ENCODE data around the gene CHL1.

The CHL1 gene

GRCh38 chr3:284322-284721, 87.8 kb downstream of the CHL1 start:
- no peak for DNase-seq (ENCODE audit: low read depth)

DNA sequence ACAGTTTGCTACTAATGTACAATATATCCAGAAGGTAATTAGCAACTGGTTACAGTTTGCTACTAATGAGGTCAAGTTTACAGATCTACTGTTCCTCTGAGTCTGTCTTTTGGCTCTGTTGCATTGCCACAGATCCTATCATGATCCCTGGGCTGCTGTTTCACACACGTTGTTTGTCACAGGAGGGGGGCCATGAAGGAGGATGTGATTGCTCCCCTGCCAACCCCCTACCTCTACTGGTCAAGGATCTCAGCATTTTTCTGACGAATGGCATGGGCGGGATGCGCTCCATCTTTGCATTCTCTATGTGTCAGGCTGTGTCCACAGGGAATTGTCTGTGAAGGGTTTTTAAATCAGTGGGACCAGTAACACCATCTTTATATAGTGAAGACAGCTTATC, 91.9 kb downstream of the CHL1 start:
- DNase-seq (ENCODE audit: low read depth), result no peak

- no peak for DNase-seq (ENCODE audit: low read depth)
Measured at GRCh38 chr3:291028-291427, 94.5 kb downstream of the CHL1 start.

GRCh38 chr3:291646-292436, 95.3 kb downstream of the CHL1 start:
- no peak for DNase-seq (ENCODE audit: low read depth)

DNA sequence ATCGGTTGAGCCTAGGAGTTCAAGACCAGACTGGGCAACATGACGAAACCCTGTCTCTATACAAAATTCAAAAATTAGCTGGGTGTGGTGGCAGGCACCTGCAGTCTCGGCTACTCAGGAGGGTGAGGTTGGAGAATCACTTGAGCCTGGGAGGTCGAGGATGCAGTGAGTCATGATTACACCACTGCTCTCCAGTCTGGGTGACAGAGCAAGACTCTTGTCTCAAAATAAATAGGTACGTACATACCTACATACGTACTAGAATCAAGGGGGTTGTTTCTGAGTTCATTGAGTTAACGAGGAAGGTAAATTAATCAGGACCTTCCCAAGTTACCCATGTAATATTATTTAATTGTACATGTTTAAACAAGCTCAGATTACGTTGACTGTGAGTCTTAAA, 97.5 kb downstream of the CHL1 start:
- no peak for DNase-seq (ENCODE audit: low read depth)

DNA sequence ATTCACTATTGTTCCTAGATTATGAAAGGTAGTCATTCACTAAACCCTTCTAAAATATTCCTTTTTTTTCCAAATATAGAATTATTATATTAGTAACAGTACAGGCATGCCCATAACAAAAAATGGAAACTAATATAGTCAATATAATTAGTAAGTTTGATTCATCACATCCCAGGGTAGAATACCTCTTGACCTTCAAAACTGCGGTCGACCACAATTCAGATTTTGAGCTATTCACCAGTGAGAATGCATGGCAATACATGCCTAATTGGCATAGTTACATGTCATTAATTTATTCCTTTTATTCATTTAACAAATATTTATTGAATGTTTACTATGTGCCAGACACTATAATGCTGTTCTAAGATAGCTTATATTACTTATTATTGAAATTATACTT, 98.0 kb downstream of the CHL1 start:
- DNase-seq (ENCODE audit: low read depth), result no peak

DNA sequence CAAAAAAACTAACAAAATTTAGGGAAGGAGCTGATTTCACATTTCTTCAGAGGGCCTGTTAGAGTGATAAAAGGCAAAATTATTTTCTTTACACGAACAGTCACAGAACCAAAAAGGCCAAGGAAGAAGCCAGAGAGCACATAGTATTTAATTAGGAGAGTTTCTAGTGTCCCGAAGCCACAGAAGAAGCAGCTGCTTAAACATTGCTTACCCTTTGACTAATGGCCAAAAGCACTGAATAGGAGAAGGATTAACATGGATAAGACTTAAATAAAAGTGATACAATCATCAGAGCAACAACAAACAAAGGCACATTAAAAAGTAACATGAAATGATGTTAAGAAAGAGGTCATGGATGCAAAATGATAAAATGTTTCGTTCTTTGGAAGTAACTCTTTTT, 98.6 kb downstream of the CHL1 start:
- DNase-seq (ENCODE audit: low read depth), result no peak

GRCh38 chr3:297585-297984, 101.0 kb downstream of the CHL1 start:
- no peak for DNase-seq (ENCODE audit: low read depth)

DNA sequence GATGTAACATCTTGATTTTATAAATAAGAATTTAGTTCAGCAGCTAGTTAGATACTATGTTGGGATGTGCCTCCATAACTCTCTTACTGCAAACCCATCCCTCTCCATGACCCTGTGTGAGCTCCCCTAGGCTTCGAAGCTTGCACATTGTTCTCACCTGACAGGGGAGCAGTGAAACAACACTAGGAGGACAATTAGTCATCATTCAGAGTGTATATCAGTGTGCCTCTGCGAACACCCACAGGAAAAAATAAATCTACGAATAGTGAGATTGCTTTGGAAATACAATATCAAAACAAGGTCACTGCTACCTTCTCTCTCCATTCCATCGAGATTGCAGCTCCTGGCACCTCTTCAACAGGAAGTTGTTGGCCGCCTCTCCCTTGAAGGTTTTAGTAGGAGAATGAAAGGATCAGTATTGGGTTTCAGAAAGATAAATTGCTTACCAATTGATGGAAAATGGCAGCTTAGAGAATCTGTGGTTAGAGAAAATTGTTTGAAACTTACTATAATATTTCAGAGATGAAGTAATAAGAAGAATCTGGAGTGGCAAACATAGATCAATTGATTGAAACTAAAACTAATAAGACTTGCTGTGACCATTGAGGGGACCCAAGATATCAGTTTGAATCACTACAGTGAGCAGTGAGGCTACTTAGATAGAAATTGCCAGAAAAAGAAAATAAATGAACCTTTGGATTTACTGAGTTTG, 103.2 kb downstream of the CHL1 start:
- DNase-seq (ENCODE audit: low read depth), result no peak

DNA sequence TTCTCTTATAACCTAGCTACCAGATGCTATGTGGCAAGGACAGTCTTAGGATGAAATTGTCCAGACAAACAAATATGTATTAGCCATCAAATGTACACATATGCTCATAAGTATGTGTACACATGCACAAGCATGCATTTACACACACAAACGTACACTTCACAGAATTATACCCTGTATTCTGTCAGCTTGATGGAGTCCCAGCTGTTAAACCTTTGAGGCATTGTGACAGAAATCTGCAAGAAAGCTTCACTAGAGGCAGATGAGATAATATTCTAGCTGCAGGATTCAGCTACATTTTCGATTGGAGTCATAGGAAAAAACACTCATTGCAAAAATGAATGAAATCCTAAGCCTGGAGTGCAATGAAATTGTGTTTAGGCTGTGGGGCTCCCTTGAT, 110.6 kb downstream of the CHL1 start:
- no peak for DNase-seq (ENCODE audit: low read depth)

- no peak for DNase-seq (ENCODE audit: low read depth)
Measured at GRCh38 chr3:308597-309321, 112.2 kb downstream of the CHL1 start.

- DNase-seq (ENCODE audit: low read depth), result no peak
Measured at GRCh38 chr3:312160-312733, 115.7 kb downstream of the CHL1 start.

- DNase-seq (ENCODE audit: low read depth), result no peak
Measured at GRCh38 chr3:312911-313310, 116.3 kb downstream of the CHL1 start.

DNA sequence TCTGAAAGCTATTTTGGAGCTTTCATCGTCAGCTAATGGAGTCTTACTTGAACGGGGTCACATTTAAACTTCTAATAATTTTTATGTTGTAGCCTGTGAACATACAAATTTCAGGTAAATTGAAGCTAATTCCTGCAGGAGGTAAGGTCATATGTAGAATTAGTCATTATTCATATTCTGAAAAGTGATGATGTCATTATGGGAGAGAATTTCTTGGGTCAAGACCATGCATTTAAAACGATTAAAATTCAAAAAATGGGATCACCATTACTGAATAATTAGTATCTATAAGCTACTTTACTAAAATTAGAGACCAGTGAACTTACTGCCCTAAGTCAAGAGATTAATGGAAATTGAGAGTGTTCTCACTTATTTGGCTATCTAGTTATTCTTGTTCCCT, 120.4 kb downstream of the CHL1 start:
- no peak for DNase-seq (ENCODE audit: low read depth)

- no peak for DNase-seq (ENCODE audit: low read depth)
Measured at GRCh38 chr3:318903-319302, 122.3 kb downstream of the CHL1 start.

DNA sequence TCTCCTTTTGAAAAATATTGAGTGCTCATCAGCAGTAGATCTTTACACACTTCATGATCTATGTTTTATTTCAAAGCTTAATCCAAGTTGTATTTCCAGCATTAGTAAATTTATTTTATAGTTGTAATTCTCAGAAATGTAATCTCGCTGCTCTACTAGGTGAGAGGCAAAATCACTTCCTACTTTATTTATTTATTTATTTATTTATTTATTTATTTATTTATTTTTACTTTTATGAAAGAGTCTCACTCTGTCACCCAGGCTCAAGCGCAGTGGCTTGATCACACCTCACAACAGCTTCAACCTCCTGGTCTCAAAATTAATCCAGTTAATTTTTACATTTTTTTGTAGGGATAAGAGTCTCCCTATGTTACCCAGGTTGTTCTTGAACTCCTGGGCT, 127.9 kb downstream of the CHL1 start:
- no peak for DNase-seq (ENCODE audit: low read depth)

GRCh38 chr3:325495-325894, 128.9 kb downstream of the CHL1 start:
- no peak for DNase-seq (ENCODE audit: low read depth)

- DNase-seq (ENCODE audit: low read depth), result no peak
Measured at GRCh38 chr3:330494-331115, 134.0 kb downstream of the CHL1 start.

DNA sequence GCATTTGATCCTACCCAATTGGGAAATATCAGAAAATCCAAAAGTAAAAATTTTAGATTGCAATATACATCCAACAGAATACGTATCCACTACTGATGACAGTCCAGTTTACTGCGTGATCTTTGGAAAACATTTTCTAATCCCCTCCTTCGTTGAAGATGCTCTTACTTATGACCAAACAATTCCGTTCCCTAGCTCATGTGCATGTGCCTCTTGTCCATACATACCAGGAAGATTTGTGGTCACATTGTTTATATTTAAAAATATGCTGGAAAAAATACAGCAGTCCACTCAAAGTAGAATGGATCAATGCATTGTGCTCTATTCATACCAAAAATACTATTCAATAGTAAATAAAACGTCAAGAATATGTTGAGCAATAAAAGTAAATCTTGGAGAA, 135.3 kb downstream of the CHL1 start:
- no peak for DNase-seq (ENCODE audit: low read depth)

GRCh38 chr3:332701-333100, 136.1 kb downstream of the CHL1 start:
- DNase-seq (ENCODE audit: low read depth), result no peak

DNA sequence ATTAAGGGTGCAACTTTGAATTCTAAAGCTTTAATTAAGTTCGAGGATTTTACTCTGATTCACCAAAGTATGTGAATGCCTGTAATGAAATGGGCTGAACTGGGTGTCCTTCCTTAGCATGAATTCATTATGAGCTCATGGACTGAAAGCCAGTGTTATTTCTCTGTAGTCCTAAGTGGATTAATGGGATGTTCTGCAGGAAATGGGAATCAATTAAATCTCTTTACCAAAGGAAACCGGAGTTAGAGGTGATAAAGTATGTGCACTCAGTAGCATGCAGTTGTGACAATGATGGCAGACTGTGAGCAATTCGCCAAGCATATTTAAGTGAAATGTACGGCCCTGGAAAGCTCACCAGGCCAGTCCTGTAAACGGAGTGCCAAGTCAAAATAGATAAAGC, 138.7 kb downstream of the CHL1 start:
- no peak for DNase-seq (ENCODE audit: low read depth)

GRCh38 chr3:339351-339750, 142.8 kb downstream of the CHL1 start:
- DNase-seq (ENCODE audit: low read depth), result no peak
